SK-N-SH (cell line): ENCODE results near the gene FHOD3.

ENCODE experiments used
- CHD2 ChIP-seq: fragments of 150-350 bp; IDR thresholded peaks from 2 replicates; pipeline ENCODE4 v1.6.1; 2018; ENCODE audit warnings: low read length; ENCODE audit not compliant: partially characterized antibody
- EP300 ChIP-seq, 2 experiments: IDR thresholded peaks; 2 replicates each; pipeline versions ENCODE4 v1.4.0 to v1.6.1; 2012; ENCODE audit warnings: borderline replicate concordance in 1 of 2, low read depth in 1 of 2, low read length in 1 of 2
- FOXJ3 ChIP-seq: sonication (generic); formaldehyde crosslinking; IDR thresholded peaks from 2 replicates; pipeline ENCODE4 v1.5.1; 2020; ENCODE audit warnings: mild to moderate bottlenecking, missing genetic modification reagents
- FOXM1 ChIP-seq: IDR thresholded peaks from 2 replicates; pipeline ENCODE4 v1.4.0; 2012; ENCODE audit warnings: low read depth, mild to moderate bottlenecking
- MXI1 ChIP-seq: IDR thresholded peaks from 2 replicates; pipeline ENCODE4 v1.6.1; 2012; ENCODE audit warnings: mild to moderate bottlenecking, low read depth, low read length, improper control_type of control experiment
- POLR2AphosphoS5 ChIP-seq: IDR thresholded peaks from 2 replicates; pipeline ENCODE4 v1.6.1; 2012; ENCODE audit warnings: low read depth, low read length
- RAD21 ChIP-seq: IDR thresholded peaks from 2 replicates; pipeline ENCODE4 v1.6.1; 2012; ENCODE audit warnings: mild to moderate bottlenecking, low read length
- TCF12 ChIP-seq: IDR thresholded peaks from 2 replicates; pipeline ENCODE4 v1.4.0; 2012
- TEAD4 ChIP-seq: IDR thresholded peaks from 2 replicates; pipeline ENCODE4 v1.4.0; 2012; ENCODE audit warnings: mild to moderate bottlenecking, borderline replicate concordance; ENCODE audit not compliant: insufficient read depth
- TF ChIP-seq, protein P1 (sequence below): IDR thresholded peaks from 2 replicates; pipeline ENCODE4; 2012
- TF ChIP-seq, protein P2 (sequence below): fragments of 200-600 bp; sonication (generic); IDR thresholded peaks from 2 replicates; pipeline ENCODE4 v1.6.1; 2017; ENCODE audit warnings: antibody characterized with exemption, mild to moderate bottlenecking, moderate library complexity
- TF ChIP-seq, protein P3 (sequence below): IDR thresholded peaks from 2 replicates; pipeline ENCODE4 v1.4.0; 2012; ENCODE audit warnings: low read depth, borderline replicate concordance

DNA sequence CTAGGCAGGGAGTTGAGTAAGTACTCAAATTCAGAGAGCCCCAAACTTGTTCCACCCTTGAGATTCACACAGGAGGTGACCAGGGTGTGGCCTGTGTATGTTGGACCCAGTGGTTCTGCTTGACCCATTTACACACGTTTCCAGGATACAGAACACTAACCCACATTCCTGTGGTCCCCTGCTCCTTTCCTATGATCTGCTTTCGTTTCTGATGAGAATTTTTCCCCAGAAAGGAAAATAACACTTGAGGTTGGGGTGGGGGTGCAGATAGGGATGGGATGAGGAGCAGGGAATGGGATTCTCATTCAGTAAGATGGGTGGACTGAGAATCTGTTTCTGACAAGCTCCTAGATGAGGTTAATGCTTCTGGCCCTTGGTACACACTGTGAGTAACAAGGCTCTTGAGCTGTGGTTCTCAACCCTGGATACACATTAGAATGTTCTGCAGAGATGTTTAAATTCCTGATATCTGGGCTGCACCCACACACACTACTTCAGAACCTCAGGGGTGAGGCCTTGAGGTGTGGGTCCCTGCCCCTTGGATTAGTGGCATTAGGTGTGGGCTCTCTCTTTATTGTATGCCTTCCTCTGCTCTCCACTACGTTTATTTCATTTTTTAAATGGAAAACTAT is 472.9 kb downstream of the FHOD3 start:
- no peak for TF ChIP-seq POLR2AphosphoS5
- no peak for TF ChIP-seq EP300 (IDR thresholded peaks at IDR 0.05; ENCODE audit: borderline replicate concordance in 1 of 2, low read depth in 1 of 2, low read length in 1 of 2)
- no peak for TF ChIP-seq RAD21
- TF ChIP-seq, protein P1, sequence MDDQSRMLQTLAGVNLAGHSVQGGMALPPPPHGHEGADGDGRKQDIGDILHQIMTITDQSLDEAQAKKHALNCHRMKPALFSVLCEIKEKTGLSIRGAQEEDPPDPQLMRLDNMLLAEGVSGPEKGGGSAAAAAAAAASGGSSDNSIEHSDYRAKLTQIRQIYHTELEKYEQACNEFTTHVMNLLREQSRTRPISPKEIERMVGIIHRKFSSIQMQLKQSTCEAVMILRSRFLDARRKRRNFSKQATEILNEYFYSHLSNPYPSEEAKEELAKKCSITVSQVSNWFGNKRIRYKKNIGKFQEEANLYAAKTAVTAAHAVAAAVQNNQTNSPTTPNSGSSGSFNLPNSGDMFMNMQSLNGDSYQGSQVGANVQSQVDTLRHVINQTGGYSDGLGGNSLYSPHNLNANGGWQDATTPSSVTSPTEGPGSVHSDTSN: no peak
- TF ChIP-seq, protein P2, sequence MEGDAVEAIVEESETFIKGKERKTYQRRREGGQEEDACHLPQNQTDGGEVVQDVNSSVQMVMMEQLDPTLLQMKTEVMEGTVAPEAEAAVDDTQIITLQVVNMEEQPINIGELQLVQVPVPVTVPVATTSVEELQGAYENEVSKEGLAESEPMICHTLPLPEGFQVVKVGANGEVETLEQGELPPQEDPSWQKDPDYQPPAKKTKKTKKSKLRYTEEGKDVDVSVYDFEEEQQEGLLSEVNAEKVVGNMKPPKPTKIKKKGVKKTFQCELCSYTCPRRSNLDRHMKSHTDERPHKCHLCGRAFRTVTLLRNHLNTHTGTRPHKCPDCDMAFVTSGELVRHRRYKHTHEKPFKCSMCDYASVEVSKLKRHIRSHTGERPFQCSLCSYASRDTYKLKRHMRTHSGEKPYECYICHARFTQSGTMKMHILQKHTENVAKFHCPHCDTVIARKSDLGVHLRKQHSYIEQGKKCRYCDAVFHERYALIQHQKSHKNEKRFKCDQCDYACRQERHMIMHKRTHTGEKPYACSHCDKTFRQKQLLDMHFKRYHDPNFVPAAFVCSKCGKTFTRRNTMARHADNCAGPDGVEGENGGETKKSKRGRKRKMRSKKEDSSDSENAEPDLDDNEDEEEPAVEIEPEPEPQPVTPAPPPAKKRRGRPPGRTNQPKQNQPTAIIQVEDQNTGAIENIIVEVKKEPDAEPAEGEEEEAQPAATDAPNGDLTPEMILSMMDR: no peak
- TF ChIP-seq CHD2: no peak
- no peak for TF ChIP-seq FOXM1
- no peak for TF ChIP-seq TCF12
- no peak for TF ChIP-seq TEAD4
- TF ChIP-seq MXI1: no peak
- TF ChIP-seq FOXJ3 (CRISPR knock-in tag): no peak
- TF ChIP-seq, protein P3, sequence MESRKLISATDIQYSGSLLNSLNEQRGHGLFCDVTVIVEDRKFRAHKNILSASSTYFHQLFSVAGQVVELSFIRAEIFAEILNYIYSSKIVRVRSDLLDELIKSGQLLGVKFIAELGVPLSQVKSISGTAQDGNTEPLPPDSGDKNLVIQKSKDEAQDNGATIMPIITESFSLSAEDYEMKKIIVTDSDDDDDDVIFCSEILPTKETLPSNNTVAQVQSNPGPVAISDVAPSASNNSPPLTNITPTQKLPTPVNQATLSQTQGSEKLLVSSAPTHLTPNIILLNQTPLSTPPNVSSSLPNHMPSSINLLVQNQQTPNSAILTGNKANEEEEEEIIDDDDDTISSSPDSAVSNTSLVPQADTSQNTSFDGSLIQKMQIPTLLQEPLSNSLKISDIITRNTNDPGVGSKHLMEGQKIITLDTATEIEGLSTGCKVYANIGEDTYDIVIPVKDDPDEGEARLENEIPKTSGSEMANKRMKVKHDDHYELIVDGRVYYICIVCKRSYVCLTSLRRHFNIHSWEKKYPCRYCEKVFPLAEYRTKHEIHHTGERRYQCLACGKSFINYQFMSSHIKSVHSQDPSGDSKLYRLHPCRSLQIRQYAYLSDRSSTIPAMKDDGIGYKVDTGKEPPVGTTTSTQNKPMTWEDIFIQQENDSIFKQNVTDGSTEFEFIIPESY: no peak
